ENCODE data around the gene GLIPR1L1.
A peak's percentile ranks its signal among the peaks of the same experiment; 100 is the strongest.

Gene GLIPR1L1

DNA sequence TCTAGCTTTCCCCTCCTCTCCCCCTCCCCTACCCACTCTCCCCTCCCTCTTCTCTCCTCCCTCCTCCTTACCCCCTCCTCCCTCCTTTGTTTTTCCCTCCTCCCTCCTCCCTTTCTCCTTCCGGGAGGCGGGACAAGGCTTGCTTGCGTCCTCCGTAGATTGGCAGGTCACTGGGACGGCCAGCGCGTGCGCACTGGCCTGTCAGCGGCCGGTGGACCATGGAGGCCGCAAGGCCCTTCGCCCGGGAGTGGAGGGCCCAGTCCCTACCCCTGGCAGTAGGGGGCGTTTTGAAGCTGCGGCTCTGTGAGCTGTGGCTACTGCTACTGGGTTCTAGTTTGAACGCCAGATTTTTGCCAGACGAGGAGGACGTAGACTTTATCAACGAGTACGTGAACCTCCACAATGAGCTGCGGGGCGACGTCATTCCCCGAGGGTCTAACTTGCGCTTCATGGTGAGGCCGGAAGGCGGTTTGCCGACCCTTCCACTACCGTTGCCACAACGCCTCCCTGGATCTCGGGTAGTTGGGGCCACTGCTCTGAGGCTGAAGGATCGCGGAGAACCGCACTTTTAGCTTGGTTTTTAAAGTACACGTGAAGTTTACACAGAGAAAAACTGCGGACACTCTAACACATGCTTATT is 56.5 kb downstream of the GLIPR1L1 start, which contains the start of gene GLIPR1L2:
TSS of gene GLIPR1L2 (plus strand) at position 191 of the 640 bp plus-strand sequence. CDS start at position 219, 28 bp downstream.
- Histone ChIP-seq H4K20me1 (ENCODE audit: insufficient read depth) (no peaks in the 10 kb centered on the region), H3K27me3 (ENCODE audit: insufficient read depth, low read depth) (no peaks in the 10 kb centered on the region), H3K4me3 (IDR thresholded peaks at IDR 0.05; ENCODE audit: insufficient read depth, low read depth, low read length) (peak within 1 kb of the TSS; percentile 49), H3K9ac (peak within 1 kb of the TSS; percentile 78), H3K4me1 (ENCODE audit: low read depth, poor library complexity, severe bottlenecking) (peaks cover 37% of the 10 kb centered on the region), H3K36me3 (ENCODE audit: insufficient read depth) (no peaks in the 10 kb centered on the region), H3K79me2 (ENCODE audit: insufficient read depth, low read depth) (no peaks in the 10 kb centered on the region), H2AFZ (ENCODE audit: low read depth) (peak within 1 kb of the TSS; percentile 74), H3K27ac (peak within 1 kb of the TSS; percentile 86), H3K4me2 (peak within 1 kb of the TSS; percentile 89)
- TF ChIP-seq, protein P1, sequence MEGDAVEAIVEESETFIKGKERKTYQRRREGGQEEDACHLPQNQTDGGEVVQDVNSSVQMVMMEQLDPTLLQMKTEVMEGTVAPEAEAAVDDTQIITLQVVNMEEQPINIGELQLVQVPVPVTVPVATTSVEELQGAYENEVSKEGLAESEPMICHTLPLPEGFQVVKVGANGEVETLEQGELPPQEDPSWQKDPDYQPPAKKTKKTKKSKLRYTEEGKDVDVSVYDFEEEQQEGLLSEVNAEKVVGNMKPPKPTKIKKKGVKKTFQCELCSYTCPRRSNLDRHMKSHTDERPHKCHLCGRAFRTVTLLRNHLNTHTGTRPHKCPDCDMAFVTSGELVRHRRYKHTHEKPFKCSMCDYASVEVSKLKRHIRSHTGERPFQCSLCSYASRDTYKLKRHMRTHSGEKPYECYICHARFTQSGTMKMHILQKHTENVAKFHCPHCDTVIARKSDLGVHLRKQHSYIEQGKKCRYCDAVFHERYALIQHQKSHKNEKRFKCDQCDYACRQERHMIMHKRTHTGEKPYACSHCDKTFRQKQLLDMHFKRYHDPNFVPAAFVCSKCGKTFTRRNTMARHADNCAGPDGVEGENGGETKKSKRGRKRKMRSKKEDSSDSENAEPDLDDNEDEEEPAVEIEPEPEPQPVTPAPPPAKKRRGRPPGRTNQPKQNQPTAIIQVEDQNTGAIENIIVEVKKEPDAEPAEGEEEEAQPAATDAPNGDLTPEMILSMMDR (conservative IDR thresholded peaks at IDR 0.05; ENCODE audit: low read depth, low read length) = peak; percentile 89

DNA sequence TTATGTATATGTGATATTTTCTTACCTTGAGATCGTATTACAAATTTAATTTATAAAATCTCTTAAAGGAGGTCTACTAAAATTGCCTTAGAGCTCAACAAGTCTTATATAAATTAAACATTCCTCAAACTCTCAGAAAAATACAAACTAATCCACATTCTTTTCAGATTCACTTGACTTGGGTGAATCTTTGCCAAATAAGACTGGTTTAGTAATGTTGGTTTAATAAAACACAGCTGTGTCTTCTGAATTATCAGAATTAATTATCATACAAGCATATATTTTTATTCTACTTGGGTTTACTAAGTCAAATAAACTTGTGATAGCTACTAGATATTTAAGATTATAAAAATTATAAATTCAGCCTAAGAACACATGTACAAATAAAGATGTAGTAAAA is 69.8 kb downstream of the GLIPR1L1 start:
- H3K4me1 ChIP-seq (ENCODE audit: low read depth, poor library complexity, severe bottlenecking) = no peaks in the 10 kb centered on the region
- TF ChIP-seq, protein P1 (conservative IDR thresholded peaks at IDR 0.05; ENCODE audit: low read depth, low read length) = no peak
- H3K4me3 ChIP-seq (IDR thresholded peaks at IDR 0.05; ENCODE audit: insufficient read depth, low read depth, low read length) = no peak overlapping the region
- no peak overlapping the region for H3K9ac ChIP-seq
- H3K36me3 ChIP-seq (ENCODE audit: insufficient read depth) = no peaks in the 10 kb centered on the region
- H3K27ac ChIP-seq = no peak overlapping the region
- no peaks in the 10 kb centered on the region for H3K79me2 ChIP-seq (ENCODE audit: insufficient read depth, low read depth)
- H4K20me1 ChIP-seq (ENCODE audit: insufficient read depth) = no peaks in the 10 kb centered on the region
- no peak overlapping the region for H2AFZ ChIP-seq (ENCODE audit: low read depth)
- H3K27me3 ChIP-seq (ENCODE audit: insufficient read depth, low read depth) = no peaks in the 10 kb centered on the region
- H3K4me2 ChIP-seq = no peak overlapping the region

DNA sequence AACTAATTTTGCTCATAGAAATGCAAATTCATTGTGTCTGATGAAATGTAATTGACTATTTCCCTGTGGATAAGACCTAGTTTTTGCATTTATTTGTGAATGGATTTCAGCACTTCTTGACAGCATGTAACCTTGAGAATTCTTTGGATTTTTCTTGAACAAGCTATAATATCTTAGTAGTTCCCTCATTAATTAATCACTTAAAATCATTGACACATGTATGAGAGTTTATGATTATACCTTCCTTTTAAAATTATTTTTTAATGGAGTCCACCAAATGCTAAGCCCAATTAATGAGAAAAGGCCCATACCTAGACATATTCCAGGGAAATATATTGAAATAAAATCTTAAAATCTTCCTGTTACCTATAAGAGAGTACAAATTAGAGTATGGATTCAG is 73.2 kb downstream of the GLIPR1L1 start:
- Histone ChIP-seq H2AFZ (ENCODE audit: low read depth) (no peak overlapping the region), H3K4me1 (ENCODE audit: low read depth, poor library complexity, severe bottlenecking) (no peaks in the 10 kb centered on the region), H3K4me3 (IDR thresholded peaks at IDR 0.05; ENCODE audit: insufficient read depth, low read depth, low read length) (no peak overlapping the region), H3K9ac (no peak overlapping the region), H3K4me2 (no peak overlapping the region), H3K36me3 (ENCODE audit: insufficient read depth) (no peaks in the 10 kb centered on the region), H3K27me3 (ENCODE audit: insufficient read depth, low read depth) (no peaks in the 10 kb centered on the region), H4K20me1 (ENCODE audit: insufficient read depth) (no peaks in the 10 kb centered on the region), H3K79me2 (ENCODE audit: insufficient read depth, low read depth) (no peaks in the 10 kb centered on the region), H3K27ac (no peak overlapping the region)
- TF ChIP-seq, protein P1 (conservative IDR thresholded peaks at IDR 0.05; ENCODE audit: low read depth, low read length) = no peak

DNA sequence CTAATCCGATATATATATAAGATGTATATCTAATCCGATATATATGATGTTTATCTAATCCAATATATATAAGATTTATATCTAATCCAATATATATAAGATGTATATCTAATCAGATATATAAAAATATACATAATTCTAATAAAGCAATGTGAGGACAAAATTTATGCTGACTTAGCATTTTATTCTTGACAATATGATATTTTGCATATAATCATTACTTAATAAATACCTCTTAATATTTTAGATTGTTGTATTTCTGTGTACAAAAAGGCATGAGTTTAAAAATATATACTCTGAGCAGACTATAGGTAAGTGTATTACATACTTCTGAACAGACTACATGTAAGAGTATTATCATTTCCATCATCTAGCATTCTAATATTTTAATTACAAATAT is 75.4 kb downstream of the GLIPR1L1 start:
- no peaks in the 10 kb centered on the region for H3K36me3 ChIP-seq (ENCODE audit: insufficient read depth)
- H4K20me1 ChIP-seq (ENCODE audit: insufficient read depth) = no peaks in the 10 kb centered on the region
- H3K27me3 ChIP-seq (ENCODE audit: insufficient read depth, low read depth) = no peaks in the 10 kb centered on the region
- no peak overlapping the region for H2AFZ ChIP-seq (ENCODE audit: low read depth)
- H3K4me3 ChIP-seq (IDR thresholded peaks at IDR 0.05; ENCODE audit: insufficient read depth, low read depth, low read length) = no peak overlapping the region
- H3K4me1 ChIP-seq (ENCODE audit: low read depth, poor library complexity, severe bottlenecking) = no peaks in the 10 kb centered on the region
- TF ChIP-seq, protein P1 (conservative IDR thresholded peaks at IDR 0.05; ENCODE audit: low read depth, low read length) = no peak
- H3K27ac ChIP-seq = no peak overlapping the region
- H3K79me2 ChIP-seq (ENCODE audit: insufficient read depth, low read depth) = no peaks in the 10 kb centered on the region
- no peak overlapping the region for H3K9ac ChIP-seq
- no peak overlapping the region for H3K4me2 ChIP-seq

All from KMS-11 (cell line).